ENCODE data around the gene MFGE8. TPM values are rescaled to one million over a fixed set of nuclear protein-coding genes. Genes with fewer than 3 reads are reported as not detected.

The MFGE8 gene
- 100 to 1,000 TPM; 213 to 446 (median 343) TPM for total RNA-seq

GRCh38 chr15:88913017-88913849, at the start of gene MFGE8:
Gene MFGE8 (minus strand): TSS chr15:88913379. CDS start chr15:88913319, 60 bp downstream.
- no peak for TF ChIP-seq CTCF (IDR thresholded peaks at IDR 0.05; ENCODE audit: low read depth)

- no peak for TF ChIP-seq CTCF (IDR thresholded peaks at IDR 0.05; ENCODE audit: low read depth)
These were observed 46.3 kb upstream of the MFGE8 start for GRCh38 chr15:88959445-88959844.

- TF ChIP-seq CTCF (IDR thresholded peaks at IDR 0.05; ENCODE audit: low read depth) = no peak
These were observed 43.7 kb upstream of the MFGE8 start for GRCh38 chr15:88956906-88957305.

- TF ChIP-seq CTCF (IDR thresholded peaks at IDR 0.05; ENCODE audit: low read depth) = no peak
These were observed 43.1 kb upstream of the MFGE8 start for GRCh38 chr15:88956263-88956662.

GRCh38 chr15:88954431-88955277, 41.5 kb upstream of the MFGE8 start:
- no peak for TF ChIP-seq CTCF (IDR thresholded peaks at IDR 0.05; ENCODE audit: low read depth)

GRCh38 chr15:88950600-88951160, 37.5 kb upstream of the MFGE8 start:
- no peak for TF ChIP-seq CTCF (IDR thresholded peaks at IDR 0.05; ENCODE audit: low read depth)
